Mesothelial cell of epicardium (in vitro differentiated cells): Measurements from ENCODE around the gene NRDE2. TPM values are rescaled to one million over a fixed set of nuclear protein-coding genes. Genes with fewer than 3 reads are reported as not detected.

Source experiments
- DNase-seq, 2 experiments: peaks; one replicate each; pipeline ENCODE4 v3.0.0; 2021; ENCODE audit warnings: low spot score in 2 of 2; ENCODE audit not compliant: unreplicated experiment in 2 of 2
- H3K27ac Mint-ChIP-seq: 2 replicates; pipeline ENCODE4 v1.8.0; 2021; ENCODE audit warnings: mixed read lengths
- H3K27me3 Mint-ChIP-seq: 2 replicates; pipeline ENCODE4 v1.8.0; 2021; ENCODE audit warnings: low read depth, mixed read lengths
- H3K36me3 Mint-ChIP-seq: 2 replicates; pipeline ENCODE4 v1.8.0; 2021; ENCODE audit warnings: mixed read lengths
- H3K4me1 Mint-ChIP-seq: 2 replicates; pipeline ENCODE4 v1.8.0; 2021; ENCODE audit warnings: mixed read lengths
- H3K4me3 Mint-ChIP-seq: 2 replicates; pipeline ENCODE4 v1.8.0; 2021; ENCODE audit warnings: mild to moderate bottlenecking, moderate library complexity, mixed read lengths
- H3K9me3 Mint-ChIP-seq: 2 replicates; pipeline ENCODE4 v1.8.0; 2021; ENCODE audit warnings: mixed read lengths
- total RNA-seq: library from RNA; stranded (reverse); gene quantifications from 3 replicates; pipeline ENCODE4 v1.2.1, GENCODE V29; 2021
- TF ChIP-seq, protein P1 (sequence below): fragments of 200-600 bp; sonication (generic); IDR thresholded peaks from one replicate; pipeline ENCODE4 v1.5.0; 2021; ENCODE audit warnings: antibody characterized with exemption; ENCODE audit not compliant: unreplicated experiment

The NRDE2 gene
- total RNA-seq, 1 donor from 2014 or later = 38.5 TPM

DNA sequence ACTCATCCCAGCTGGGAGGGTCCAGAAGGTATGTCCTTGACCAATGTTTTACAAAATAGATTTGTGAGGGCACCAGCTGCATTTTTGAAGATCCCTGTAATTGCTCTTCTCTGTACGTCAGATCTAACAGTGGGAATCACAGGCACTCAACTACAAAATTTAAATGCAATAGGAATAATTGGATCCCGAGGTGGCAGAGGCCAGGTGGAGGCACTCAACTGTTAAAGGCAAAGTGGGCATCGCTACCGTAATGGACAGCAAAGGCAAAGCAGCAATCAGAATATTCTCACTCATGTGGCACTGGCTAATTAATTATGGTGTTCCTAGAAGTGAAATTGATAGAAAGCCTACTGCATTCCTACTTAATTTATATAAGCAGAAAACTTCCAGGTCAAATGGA is 103.3 kb downstream of the NRDE2 start:
- Mint-ChIP-seq H3K36me3 (no peaks in the 10 kb centered on the region), H3K4me3 (no peak overlapping the region), H3K4me1 (no peaks in the 10 kb centered on the region), H3K27me3 (peaks cover 22% of the 10 kb centered on the region), H3K27ac (no peak overlapping the region), H3K9me3 (peaks cover 15% of the 10 kb centered on the region)
- TF ChIP-seq, protein P1, sequence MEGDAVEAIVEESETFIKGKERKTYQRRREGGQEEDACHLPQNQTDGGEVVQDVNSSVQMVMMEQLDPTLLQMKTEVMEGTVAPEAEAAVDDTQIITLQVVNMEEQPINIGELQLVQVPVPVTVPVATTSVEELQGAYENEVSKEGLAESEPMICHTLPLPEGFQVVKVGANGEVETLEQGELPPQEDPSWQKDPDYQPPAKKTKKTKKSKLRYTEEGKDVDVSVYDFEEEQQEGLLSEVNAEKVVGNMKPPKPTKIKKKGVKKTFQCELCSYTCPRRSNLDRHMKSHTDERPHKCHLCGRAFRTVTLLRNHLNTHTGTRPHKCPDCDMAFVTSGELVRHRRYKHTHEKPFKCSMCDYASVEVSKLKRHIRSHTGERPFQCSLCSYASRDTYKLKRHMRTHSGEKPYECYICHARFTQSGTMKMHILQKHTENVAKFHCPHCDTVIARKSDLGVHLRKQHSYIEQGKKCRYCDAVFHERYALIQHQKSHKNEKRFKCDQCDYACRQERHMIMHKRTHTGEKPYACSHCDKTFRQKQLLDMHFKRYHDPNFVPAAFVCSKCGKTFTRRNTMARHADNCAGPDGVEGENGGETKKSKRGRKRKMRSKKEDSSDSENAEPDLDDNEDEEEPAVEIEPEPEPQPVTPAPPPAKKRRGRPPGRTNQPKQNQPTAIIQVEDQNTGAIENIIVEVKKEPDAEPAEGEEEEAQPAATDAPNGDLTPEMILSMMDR = no peak
- DNase-seq = no peak

Other genes with a start within 250 kb of the NRDE2 start
- 84.5 to 94.3 TPM (median 84.5 TPM) in 3 replicates for gene PSMC1, start 75.4 kb downstream of the NRDE2 start, total RNA-seq
- 130 to 134 TPM (median 132 TPM) in 3 replicates for gene CALM1, start 65.1 kb upstream of the NRDE2 start, total RNA-seq